Measurements from ENCODE around the gene CNTN1. TPM values are rescaled to one million over a fixed set of nuclear protein-coding genes. Genes with fewer than 3 reads are reported as not detected.

Gene CNTN1
- total and polyA plus RNA-seq, 2 of the 8 experiments (the other 6 are each of a cell fraction or from before 2014, with no cell fraction given) = 7.2 to 21.8 TPM

DNA sequence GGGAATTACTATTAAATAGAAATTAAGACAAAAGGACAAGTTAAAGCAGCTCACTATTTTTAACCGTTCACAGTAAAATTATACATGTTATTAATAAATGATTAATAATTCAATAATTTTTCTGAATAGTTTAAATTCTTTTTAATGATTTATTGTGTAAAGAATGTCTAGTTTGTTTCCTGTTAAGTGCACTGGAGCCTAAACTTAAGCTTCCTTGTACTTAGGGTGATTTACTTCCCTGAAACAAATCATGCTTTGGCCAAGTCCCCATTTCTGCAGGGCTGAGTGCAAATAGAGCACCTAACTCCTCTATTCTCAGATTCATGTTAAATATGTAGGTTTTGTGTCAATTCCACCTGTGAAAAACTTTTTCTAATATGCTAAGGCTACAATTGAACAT is 307.0 kb downstream of the CNTN1 start:
- Histone ChIP-seq H3K9ac (replicated peaks in 1 of 4; ENCODE audit: extremely low read depth in 1 of 4, low read depth in 3 of 4, low read length in 3 of 4) (no peak overlapping the region), H3K4me3 (ENCODE audit: extremely low read depth in 1 of 4, insufficient read depth in 2 of 4, low read depth in 3 of 4, low read length in 4 of 4) (no peak overlapping the region), H2BK12ac (ENCODE audit: low read depth, low read length) (no peak overlapping the region), H3K23me2 (ENCODE audit: low read depth, low read length) (no peaks in the 10 kb centered on the region), H4K5ac (ENCODE audit: insufficient read length, low read depth, low read length) (no peak overlapping the region), H2AK5ac (ENCODE audit: low read depth, low read length) (no peak overlapping the region), H3K79me2 (ENCODE audit: control insufficient read depth in 1 of 2, insufficient read depth in 2 of 2, low read length in 2 of 2) (no peaks in the 10 kb centered on the region), H2BK15ac (ENCODE audit: low read length) (no peak overlapping the region), H4K8ac (ENCODE audit: extremely low read depth, insufficient read depth, low read length) (no peak overlapping the region), H3K56ac (replicated peaks; ENCODE audit: insufficient read length, low read depth, low read length) (no peak overlapping the region), H3K4me1 (replicated peaks in 1 of 4; ENCODE audit: control insufficient read depth in 3 of 4, insufficient read depth in 4 of 4, low read length in 3 of 4) (no peaks in the 10 kb centered on the region), H3K4ac (replicated peaks; ENCODE audit: insufficient read length, low read depth, low read length) (no peak overlapping the region), H2AFZ (ENCODE audit: low read length) (no peak overlapping the region), H3K23ac (ENCODE audit: insufficient read length) (no peak overlapping the region), H3K36me3 (ENCODE audit: control insufficient read depth in 2 of 4, insufficient read depth in 4 of 4, low read length in 3 of 4) (no peaks in the 10 kb centered on the region), H3K18ac (ENCODE audit: extremely low read depth, low read length) (no peak overlapping the region), H2BK20ac (ENCODE audit: low read length) (no peak overlapping the region), H3K9me3 (ENCODE audit: insufficient read depth in 2 of 2, low read depth in 1 of 2, low read length in 1 of 2) (no peaks in the 10 kb centered on the region), H3K14ac (ENCODE audit: insufficient read length) (no peak overlapping the region), H3K27me3 (replicated peaks in 1 of 4; ENCODE audit: control insufficient read depth in 3 of 4, extremely low read depth in 1 of 4, insufficient read depth in 3 of 4, low read length in 3 of 4) (no peaks in the 10 kb centered on the region), H4K20me1 (replicated peaks in 1 of 2; ENCODE audit: control insufficient read depth in 1 of 2, insufficient read depth in 2 of 2, low read length in 2 of 2) (no peaks in the 10 kb centered on the region), H4K91ac (replicated peaks; ENCODE audit: insufficient read length, low read length) (no peak overlapping the region), H2BK5ac (ENCODE audit: low read depth, low read length) (no peak overlapping the region), H2BK120ac (replicated peaks; ENCODE audit: low read depth, low read length) (no peak overlapping the region), H3K4me2 (ENCODE audit: insufficient read depth in 1 of 2, low read depth in 2 of 2, low read length in 2 of 2) (no peak overlapping the region), H3K27ac (ENCODE audit: low read depth, low read length) (no peak overlapping the region), H3K79me1 (ENCODE audit: low read depth, low read length) (no peaks in the 10 kb centered on the region)
- ChIA-PET CTCF (ENCODE audit: partially characterized antibody) (interaction anchor here (1.5 kb wide), 1 partner anchor 13 kb away, joined by 3 read pairs; no protein-coding TSS in a partner anchor), POLR2A (ENCODE audit: partially characterized antibody) (no interaction called here)
- DNase-seq (ENCODE audit: low read depth in 1 of 2, low spot score in 2 of 2) (no peak), FAIRE-seq (no peak)
- 96% methylated on average over 1 of the region's 1 CpG; no CpG with 5 or more reads in 1 of the 2 experiments for WGBS, 2 experiments (ENCODE audit: extremely low coverage in 1 of 2, insufficient coverage in 1 of 2, insufficient read length in 1 of 2, insufficient replicate concordance in 2 of 2, low coverage in 1 of 2, low lambda C conversion rate in 2 of 2, missing lambda C conversion rate in 1 of 2)
- no peak for TF ChIP-seq RXRA (IDR thresholded peaks at IDR 0.05; ENCODE audit: insufficient read depth, low read depth, low read length)
- TF ChIP-seq MAFK (IDR thresholded peaks at IDR 0.05; ENCODE audit: low read depth, low read length) = no peak
- TF ChIP-seq TBP (IDR thresholded peaks at IDR 0.05; ENCODE audit: low read depth, low read length) = no peak
- TF ChIP-seq GTF2F1 (IDR thresholded peaks at IDR 0.05; ENCODE audit: borderline replicate concordance, low read depth, low read length) = no peak
- no peak for TF ChIP-seq NRF1 (IDR thresholded peaks at IDR 0.05; ENCODE audit: low read depth, low read length)
- TF ChIP-seq JUND (IDR thresholded peaks at IDR 0.05; ENCODE audit: low read length) = no peak
- no peak for TF ChIP-seq SAP30 (IDR thresholded peaks at IDR 0.05; ENCODE audit: insufficient read depth, insufficient replicate concordance, low read length)
- TF ChIP-seq PHF8 (conservative IDR thresholded peaks at IDR 0.05; ENCODE audit: low read depth, low read length) = no peak
- no peak for TF ChIP-seq BACH1 (IDR thresholded peaks at IDR 0.05; ENCODE audit: low read length)
- TF ChIP-seq KDM5A (IDR thresholded peaks at IDR 0.05; ENCODE audit: low read length) = no peak
- no peak for TF ChIP-seq SIRT6 (IDR thresholded peaks at IDR 0.05; ENCODE audit: low read length)
- TF ChIP-seq CEBPB (IDR thresholded peaks at IDR 0.05; ENCODE audit: low read depth, low read length) = no peak
- TF ChIP-seq, protein P1, sequence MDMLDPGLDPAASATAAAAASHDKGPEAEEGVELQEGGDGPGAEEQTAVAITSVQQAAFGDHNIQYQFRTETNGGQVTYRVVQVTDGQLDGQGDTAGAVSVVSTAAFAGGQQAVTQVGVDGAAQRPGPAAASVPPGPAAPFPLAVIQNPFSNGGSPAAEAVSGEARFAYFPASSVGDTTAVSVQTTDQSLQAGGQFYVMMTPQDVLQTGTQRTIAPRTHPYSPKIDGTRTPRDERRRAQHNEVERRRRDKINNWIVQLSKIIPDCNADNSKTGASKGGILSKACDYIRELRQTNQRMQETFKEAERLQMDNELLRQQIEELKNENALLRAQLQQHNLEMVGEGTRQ (IDR thresholded peaks at IDR 0.05; ENCODE audit: low read length) = no peak
- no peak for TF ChIP-seq TAF1 (IDR thresholded peaks at IDR 0.05; ENCODE audit: low read depth, low read length)
- no peak for TF ChIP-seq JUN (IDR thresholded peaks at IDR 0.05; ENCODE audit: low read depth, low read length)

Data from H1 (cell line).